T-helper 2 cell (primary cell): ENCODE measurements around the gene RASGRF2.

Experiments
- DNase-seq, 5 experiments: peaks; one replicate each; pipeline versions ENCODE4 v3.0.0 to v3.0.0-alpha.2; 2012 to 2022

Gene RASGRF2

GRCh38 chr5:80987078-80987766 is 27.1 kb downstream of the RASGRF2 start:
- no peak for DNase-seq

GRCh38 chr5:80988419-80988935 is 28.3 kb downstream of the RASGRF2 start:
- DNase-seq, result no peak

GRCh38 chr5:80989883-80990282 is 29.7 kb downstream of the RASGRF2 start:
- DNase-seq, result no peak

GRCh38 chr5:80990527-80990926 is 30.4 kb downstream of the RASGRF2 start:
- no peak for DNase-seq

- DNase-seq, result no peak
Measured at GRCh38 chr5:80990971-80991370, 30.8 kb downstream of the RASGRF2 start.

- DNase-seq, result no peak
Measured at GRCh38 chr5:80995908-80996307, 35.7 kb downstream of the RASGRF2 start.

GRCh38 chr5:80998590-80998979 is 38.4 kb downstream of the RASGRF2 start:
- DNase-seq, result no peak

- no peak for DNase-seq
Measured at GRCh38 chr5:81003811-81004386, 43.7 kb downstream of the RASGRF2 start.

GRCh38 chr5:81005708-81006107 is 45.5 kb downstream of the RASGRF2 start:
- DNase-seq, result no peak

- no peak for DNase-seq
Measured at GRCh38 chr5:81006231-81006630, 46.1 kb downstream of the RASGRF2 start.

- peak in 3 of 5 experiments; percentile 24 to 85 (median 78) for DNase-seq
Measured at GRCh38 chr5:81006947-81007636, 46.9 kb downstream of the RASGRF2 start.

- DNase-seq, result peak in 1 of 5 experiments; percentile 61
Measured at GRCh38 chr5:81007637-81008027, 47.5 kb downstream of the RASGRF2 start.

GRCh38 chr5:81010336-81011169 is 50.4 kb downstream of the RASGRF2 start:
- DNase-seq, result no peak

GRCh38 chr5:81014348-81014747 is 54.2 kb downstream of the RASGRF2 start:
- no peak for DNase-seq

- no peak for DNase-seq
Measured at GRCh38 chr5:81016116-81016515, 56.0 kb downstream of the RASGRF2 start.

- DNase-seq, result no peak
Measured at GRCh38 chr5:81017320-81017719, 57.2 kb downstream of the RASGRF2 start.

GRCh38 chr5:81018608-81019007 is 58.4 kb downstream of the RASGRF2 start:
- peak in 1 of 5 experiments; percentile 31 for DNase-seq

GRCh38 chr5:81019748-81020147 is 59.6 kb downstream of the RASGRF2 start:
- no peak for DNase-seq

GRCh38 chr5:81020478-81021167 is 60.5 kb downstream of the RASGRF2 start:
- DNase-seq, result no peak

GRCh38 chr5:81021486-81021885 is 61.3 kb downstream of the RASGRF2 start:
- DNase-seq, result no peak

GRCh38 chr5:81021951-81022687 is 62.0 kb downstream of the RASGRF2 start:
- DNase-seq, result no peak

- DNase-seq, result no peak
Measured at GRCh38 chr5:81022688-81023084, 62.5 kb downstream of the RASGRF2 start.
